D341Med (cell line): ENCODE data around the gene HAS3.
"Not testable (repeated sequence)": the region's sequence is repeated elsewhere in the genome, so short reads cannot be mapped to it uniquely, and the experiment has no call there.

ENCODE experiments used
- DNase-seq: peaks from one replicate; pipeline ENCODE4 v3.0.0; 2012; ENCODE audit warnings: low spot score

The HAS3 gene

DNA sequence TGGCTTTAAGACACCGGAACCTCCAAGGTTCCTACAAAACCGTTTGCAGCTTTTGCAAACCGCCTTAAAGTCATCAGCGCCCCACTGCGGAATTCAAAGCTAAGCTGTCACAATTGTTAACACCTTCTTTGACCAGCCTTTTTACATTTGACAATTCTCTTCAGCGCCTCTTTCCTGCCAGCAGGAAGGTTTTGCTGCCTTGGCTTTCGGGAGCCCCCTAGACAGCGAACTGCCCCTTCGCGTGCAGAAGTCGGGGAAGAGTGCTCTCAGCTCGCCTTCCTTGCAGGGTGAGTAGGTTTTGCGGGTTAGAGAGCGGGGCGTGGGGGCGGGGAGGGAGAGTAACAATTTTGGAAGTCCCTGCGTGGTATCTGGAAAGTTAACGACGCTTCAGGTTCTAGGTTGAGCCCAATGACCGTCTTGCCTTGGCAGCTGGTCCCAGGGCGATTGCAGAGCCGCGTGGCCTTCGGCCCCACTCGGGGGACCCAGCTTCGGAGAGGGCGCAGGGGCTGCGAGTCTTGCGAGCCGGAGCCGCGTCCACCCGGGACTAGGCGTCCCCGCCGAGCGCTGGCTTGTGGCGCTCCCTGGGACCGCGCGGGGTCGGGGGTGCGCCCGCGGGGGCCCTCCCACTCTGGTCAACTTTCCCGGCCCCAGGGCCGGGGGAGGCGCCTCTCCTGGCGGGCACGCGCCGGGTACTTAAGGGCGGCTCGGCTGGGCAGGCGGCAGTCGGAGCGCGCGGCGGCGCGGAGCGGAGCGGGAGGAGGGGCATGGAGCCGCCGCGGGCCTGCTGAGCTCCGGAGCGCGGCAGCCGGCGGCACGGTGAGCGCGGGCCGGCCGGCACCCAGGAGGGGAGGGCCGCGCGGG is at the start of gene HAS3:
Gene HAS3, plus strand, starts transcription at position 153 of the 861 bp plus-strand sequence. CDS start 3,743 bp downstream, outside the sequence.
- peak; percentile 87 for DNase-seq

- DNase-seq = no peak
Measured at GRCh38 chr16:69055980-69056379, 49.5 kb upstream of the HAS3 start.

- DNase-seq = no peak
Measured at GRCh38 chr16:69056421-69056820, 49.0 kb upstream of the HAS3 start.

- no peak for DNase-seq
Measured at GRCh38 chr16:69057400-69058378, 47.8 kb upstream of the HAS3 start.

DNA sequence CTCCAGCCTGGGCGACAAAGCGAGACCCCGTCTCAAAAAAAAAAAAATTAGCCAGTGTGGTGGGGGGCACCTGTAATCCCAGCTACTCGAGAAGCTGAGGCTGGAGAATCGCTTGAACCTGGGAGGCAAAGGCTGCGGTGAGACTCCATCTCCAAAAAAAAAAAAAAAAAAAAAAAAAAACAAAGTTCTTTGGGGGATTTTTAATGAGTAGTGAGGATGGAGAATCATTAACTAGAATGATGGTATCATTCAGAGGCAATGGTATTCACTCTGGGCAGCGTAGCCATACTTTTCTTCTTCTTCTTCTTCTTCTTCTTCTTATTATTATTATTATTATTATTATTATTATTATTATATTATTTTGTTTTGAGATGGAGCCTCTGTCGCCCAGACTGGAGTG is 42.0 kb upstream of the HAS3 start:
- DNase-seq = not testable (repeated sequence)

DNA sequence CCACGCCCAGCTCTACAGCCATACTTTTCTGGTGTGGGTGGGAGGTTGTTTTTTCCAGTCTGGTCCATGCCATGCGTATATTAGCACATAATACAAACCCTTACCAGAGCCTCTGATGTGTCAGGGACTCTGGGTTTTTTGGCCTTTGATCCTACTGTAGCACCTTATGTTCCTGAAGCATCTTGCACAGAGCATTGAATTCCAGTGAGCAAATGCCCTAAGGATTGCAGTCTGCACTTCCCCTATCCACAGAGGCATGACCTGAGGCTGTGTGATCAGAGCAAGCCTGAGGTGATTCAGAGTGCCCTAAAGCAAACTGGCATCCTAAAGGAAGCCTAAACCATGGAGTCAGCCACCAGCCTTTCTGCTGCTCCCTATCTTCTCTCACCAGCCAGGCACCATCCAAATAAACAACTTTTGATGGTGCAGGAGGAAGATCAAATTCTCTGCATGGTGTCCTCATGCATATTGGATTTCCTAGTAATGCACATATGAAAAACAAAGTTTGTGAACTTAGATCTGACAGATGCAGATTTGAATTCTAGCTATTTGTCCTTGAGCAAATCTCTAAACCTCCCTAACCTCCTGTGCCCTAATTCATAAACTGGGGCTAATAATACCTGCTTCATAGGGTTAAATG is 41.2 kb upstream of the HAS3 start:
- DNase-seq = no peak

DNA sequence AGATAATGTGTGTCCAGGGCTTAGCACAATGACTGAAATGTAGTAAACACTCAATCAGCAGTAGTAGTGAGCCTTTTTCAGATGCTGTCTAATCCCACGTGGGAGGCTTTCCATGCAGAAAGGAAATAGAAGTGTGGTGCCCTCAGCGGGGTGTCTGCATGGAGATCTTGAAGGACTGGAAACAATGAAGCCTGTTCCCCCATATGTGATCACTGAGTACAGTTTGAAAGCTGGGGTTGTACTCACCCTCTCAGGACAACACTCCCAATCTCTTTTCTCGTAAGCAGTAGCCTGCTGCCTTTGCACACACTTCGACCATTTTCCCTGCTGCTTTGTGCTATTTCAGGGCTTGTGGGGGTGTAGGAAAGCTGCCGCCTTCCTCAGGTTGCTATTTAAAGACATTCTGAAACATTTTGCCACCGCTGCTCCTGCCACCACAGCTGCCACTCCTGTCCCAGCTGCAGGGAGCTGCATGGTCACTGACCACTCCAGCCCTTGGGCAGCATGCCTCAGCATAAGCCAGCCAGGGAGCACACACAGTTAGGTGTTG is 40.6 kb upstream of the HAS3 start:
- DNase-seq = no peak

- DNase-seq = no peak
Measured at GRCh38 chr16:69069504-69069903, 35.9 kb upstream of the HAS3 start.

DNA sequence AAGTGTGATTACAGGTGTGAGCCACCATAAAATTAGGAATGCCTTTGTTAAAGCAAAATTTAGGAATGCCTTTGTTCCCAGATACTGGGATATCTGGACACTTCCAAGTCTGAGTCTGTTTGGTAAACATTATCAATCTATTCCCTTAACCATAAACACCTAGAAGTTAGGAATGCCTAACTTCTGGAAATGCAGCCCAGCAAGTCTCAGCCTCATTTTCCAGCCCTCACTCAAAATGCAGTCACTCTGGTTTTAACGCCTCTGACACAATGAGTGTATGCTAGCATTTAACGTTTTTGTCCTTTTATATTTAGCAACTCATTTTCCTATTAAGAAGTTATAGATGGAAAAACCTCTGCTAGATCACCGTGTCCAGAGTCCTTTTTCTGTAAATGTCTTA is 34.4 kb upstream of the HAS3 start:
- no peak for DNase-seq

DNA sequence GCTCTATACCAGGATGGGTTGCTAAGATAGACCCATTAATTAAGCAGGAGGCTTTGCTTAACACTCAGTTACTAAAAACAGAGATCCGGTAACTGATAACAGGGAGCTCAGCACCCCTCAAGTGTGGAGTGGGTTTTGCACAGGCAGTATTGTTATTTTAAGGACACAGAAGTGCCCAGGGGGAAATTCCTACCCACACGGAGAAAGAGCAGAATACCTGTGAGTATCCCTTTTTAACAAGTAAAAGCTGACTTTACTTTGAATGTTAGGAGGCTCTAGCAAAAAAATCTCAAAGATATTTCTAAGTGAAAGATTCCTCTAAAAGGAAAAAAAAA is 32.8 kb upstream of the HAS3 start:
- DNase-seq = no peak

DNA sequence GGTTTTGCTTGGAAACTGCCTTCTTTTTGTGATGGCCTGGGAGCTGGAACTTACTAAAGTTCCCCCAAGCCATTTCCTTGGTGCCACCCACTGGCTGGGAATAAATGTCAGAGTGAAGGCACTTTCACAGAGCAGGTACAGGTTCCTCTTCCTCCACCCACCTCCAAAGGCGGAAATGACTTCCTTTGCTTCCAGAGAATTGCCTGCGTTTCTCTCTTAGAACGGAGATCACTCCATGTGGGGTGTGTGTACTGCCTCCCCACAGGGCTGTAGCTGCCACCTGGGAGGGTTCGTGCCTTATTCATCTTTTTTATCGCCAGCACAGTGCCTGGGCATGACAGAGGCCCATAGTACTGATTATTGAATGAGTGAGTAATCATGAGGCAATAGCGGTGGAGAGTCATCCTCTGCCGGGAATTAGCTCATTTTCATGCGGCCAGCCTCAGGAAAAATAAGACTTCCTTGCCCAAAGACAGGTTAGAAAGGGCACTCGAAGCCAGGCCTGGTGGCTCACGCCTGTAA is 32.2 kb upstream of the HAS3 start:
- DNase-seq = no peak

DNA sequence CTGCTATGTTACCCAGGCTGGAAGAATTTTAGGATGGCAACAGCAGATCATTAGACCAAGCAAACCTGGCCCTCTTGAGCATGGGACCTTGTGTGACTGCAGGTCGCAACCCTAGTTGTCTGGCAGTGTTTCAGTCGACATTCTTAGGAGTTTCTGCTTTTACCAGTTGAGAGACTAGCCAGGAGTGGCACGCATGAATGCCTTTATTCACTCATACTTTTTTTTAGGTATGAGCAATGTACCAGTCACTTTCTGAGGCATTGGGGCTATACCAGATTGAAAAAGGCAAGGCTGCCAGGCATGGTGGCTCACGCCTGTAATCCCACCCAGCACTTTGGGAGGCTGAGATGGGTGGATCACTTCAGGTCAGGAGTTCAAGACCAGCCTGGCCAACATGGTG is 28.2 kb upstream of the HAS3 start:
- DNase-seq = no peak

DNA sequence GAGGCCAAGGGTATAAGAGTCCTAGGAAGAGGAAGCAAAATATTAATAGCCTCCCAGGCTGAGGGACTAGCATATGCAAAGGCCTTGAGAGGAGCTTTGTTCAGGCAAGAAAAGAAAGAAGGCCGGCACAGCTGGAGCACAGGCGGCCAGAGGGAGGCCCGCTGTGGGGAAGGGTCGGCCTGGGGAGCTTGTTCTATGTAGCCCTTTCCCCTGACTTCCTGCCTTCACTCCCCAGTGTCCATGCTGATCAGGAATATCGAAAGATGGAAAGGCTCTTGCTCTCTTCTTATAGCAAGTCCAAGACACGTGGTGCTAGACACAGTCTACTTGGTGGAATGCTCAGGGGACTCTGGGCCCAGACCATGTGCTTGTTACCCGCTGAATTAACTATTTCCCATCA is 27.4 kb upstream of the HAS3 start:
- DNase-seq = no peak

DNA sequence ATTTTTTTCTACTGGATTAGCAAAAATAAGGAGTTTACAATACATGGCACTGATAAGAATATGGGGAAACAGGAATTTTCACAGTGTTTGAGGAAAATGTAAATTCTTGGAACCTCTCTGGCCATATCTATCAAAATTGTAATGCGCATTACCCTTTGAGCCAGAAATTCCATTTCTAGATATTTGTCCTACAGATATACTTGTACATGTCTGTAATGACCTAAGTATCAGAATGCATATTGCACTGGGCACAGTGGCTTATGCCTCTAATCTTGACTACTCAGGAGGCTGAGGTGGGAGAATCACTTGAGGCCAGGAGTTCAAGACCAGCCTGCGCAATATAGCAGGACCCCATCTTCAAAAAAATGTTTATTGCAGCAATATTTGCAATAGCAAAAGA is 25.8 kb upstream of the HAS3 start:
- no peak for DNase-seq

- no peak for DNase-seq
Measured at GRCh38 chr16:69083306-69083941, 22.0 kb upstream of the HAS3 start.

- no peak for DNase-seq
Measured at GRCh38 chr16:69084289-69084688, 21.2 kb upstream of the HAS3 start.

DNA sequence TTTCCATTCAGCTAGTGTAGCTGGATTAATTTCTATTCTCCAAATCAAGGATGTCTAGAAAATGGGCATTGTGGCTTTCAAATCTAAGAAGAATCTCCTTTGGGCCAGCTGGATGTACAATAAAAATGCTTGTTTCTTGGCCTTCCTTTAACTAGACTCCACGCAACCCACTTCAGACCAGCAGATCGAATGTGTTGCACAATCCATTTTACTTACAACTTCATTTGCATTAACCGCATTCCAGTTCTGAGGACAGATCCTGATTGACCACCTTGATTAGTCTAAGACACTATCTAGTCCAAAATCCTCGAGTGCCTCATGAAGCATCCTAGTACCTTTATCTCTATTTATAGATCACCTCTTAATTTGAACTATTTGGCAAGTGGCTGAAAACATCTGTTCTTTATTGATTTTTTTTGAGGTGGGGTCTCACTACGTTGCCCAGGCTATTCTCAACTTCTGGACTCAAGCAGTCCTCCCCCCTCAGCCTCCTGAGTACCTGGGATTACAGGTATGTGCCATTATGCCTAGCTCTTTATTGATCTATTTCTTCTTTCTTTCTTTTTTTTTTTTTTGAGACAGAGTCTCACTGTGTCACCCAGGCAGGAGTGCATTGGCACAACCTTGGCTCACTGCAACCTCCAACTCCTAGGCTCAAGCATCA is 20.3 kb upstream of the HAS3 start:
- no peak for DNase-seq

DNA sequence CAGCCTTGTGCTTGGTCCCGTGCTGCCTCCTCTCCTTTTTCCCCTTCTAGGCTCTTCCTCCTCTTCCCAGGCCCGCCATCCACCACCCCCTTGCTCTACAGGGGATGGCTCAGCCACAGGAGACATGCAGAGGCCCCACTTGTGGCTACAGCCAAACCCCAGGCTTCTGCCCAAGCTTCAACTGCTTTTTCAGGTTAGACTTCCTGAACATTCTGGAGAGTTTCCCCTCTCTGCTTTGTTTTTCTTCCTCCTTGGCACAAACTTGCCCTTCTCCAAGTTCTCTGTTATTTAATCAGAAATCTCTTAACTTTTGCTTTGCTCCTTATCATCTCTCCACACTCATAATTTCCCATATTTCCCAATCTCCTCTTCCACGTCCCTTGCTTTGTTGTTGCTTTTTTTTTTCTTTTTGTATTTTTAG is 18.3 kb upstream of the HAS3 start:
- no peak for DNase-seq

DNA sequence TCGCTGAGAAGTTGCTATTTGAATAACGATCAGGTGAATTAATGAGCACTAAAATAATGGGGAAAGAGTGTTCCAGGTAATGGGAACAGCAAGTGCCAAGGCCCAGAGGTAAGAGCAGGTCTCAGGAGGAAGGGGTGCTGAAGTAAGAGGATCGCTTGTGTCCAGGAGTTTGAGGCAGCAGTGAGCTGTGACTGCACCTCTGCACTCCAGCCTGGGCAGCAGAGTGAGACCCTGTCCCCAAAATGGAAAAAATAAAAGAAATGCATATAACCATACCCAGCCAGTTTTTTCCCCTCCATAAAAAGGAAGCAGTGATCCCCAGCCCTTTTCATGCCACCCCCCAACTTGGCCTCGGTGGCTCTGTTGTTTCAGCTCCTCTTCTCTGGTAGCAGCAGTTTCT is 16.8 kb upstream of the HAS3 start:
- no peak for DNase-seq

GRCh38 chr16:69089091-69089910 is 16.2 kb upstream of the HAS3 start:
- no peak for DNase-seq
